Caco-2 (cell line): ENCODE results near the gene UGT1A1. TPM values are rescaled to one million over a fixed set of nuclear protein-coding genes. Genes with fewer than 3 reads are reported as not detected.

ENCODE experiments used
- BruUV-seq: library from RNA; stranded (reverse); fragments of 400-500 nt; replicated peaks from 2 replicates; lab custom pipeline; 2021; lab: Mats Ljungman, UMichigan
- CTCF ChIA-PET: fragments of 300-600 bp; sonication (Branson Sonifier 250); formaldehyde crosslinking; loops from one replicate; lab custom pipeline; 2022; ENCODE audit warnings: antibody characterized with exemption; lab: Charles Lee
- POLR2A ChIA-PET: fragments of 300-600 bp; sonication (Branson Sonifier 250); formaldehyde crosslinking; loops from one replicate; lab custom pipeline; 2022; ENCODE audit warnings: antibody characterized with exemption; lab: Charles Lee
- DNase-seq, 2 experiments: peaks; one replicate each; pipeline versions ENCODE4 v3.0.0 to v3.0.0-alpha.2; 2020 to 2022
- H3K27me3 ChIP-seq: replicated peaks from 2 replicates; pipeline ENCODE4 v1.6.0; 2011; ENCODE audit warnings: low read length; ENCODE audit not compliant: control insufficient read depth, insufficient read depth
- H3K36me3 ChIP-seq: 2 replicates; pipeline ENCODE4 v1.5.1; 2011; ENCODE audit warnings: low read length; ENCODE audit not compliant: control insufficient read depth, insufficient read depth
- H3K4me1 ChIP-seq: fragments of 250-450 bp; sonication (Bioruptor Pico); 2 replicates; pipeline ENCODE4 v1.5.1; 2020; ENCODE audit warnings: mild to moderate bottlenecking
- H3K4me3 ChIP-seq: 2 replicates; pipeline ENCODE4 v1.5.1; 2011; ENCODE audit warnings: low read depth, mild to moderate bottlenecking, control low read depth, low read length
- H3K9me3 ChIP-seq: fragments of 250-450 bp; sonication (Bioruptor Pico); 2 replicates; pipeline ENCODE4 v1.5.1; 2020; ENCODE audit warnings: mild to moderate bottlenecking, moderate library complexity
- H3K27ac Mint-ChIP-seq: one replicate; pipeline ENCODE4 v1.8.0; 2022; ENCODE audit warnings: mixed read lengths; ENCODE audit not compliant: unreplicated experiment
- H3K27me3 Mint-ChIP-seq: one replicate; pipeline ENCODE4 v1.8.0; 2022; ENCODE audit warnings: mixed read lengths; ENCODE audit not compliant: insufficient read depth, unreplicated experiment
- H3K36me3 Mint-ChIP-seq: one replicate; pipeline ENCODE4 v1.8.0; 2022; ENCODE audit warnings: mild to moderate bottlenecking, mixed read lengths; ENCODE audit not compliant: insufficient read depth, unreplicated experiment
- H3K4me1 Mint-ChIP-seq: one replicate; pipeline ENCODE4 v1.8.0; 2022; ENCODE audit warnings: low read depth, mixed read lengths; ENCODE audit not compliant: unreplicated experiment
- H3K4me3 Mint-ChIP-seq: one replicate; pipeline ENCODE4 v1.8.0; 2022; ENCODE audit warnings: mild to moderate bottlenecking, moderate library complexity, mixed read lengths; ENCODE audit not compliant: unreplicated experiment
- H3K9me3 Mint-ChIP-seq: one replicate; pipeline ENCODE4 v1.8.0; 2022; ENCODE audit warnings: mixed read lengths; ENCODE audit not compliant: unreplicated experiment
- CTCF ChIP-seq, 2 experiments: fragments of 200-600 bp in 1 of 2; IDR thresholded peaks; 1 replicate in 1 of 2; 2 replicates in 1 of 2; pipeline versions ENCODE4 v1.5.1 to v1.8.0; 2011 to 2022; ENCODE audit warnings: antibody characterized with exemption in 1 of 2, control low read depth in 1 of 2, inconsistent platforms in 1 of 2, low read depth in 1 of 2, low read length in 1 of 2, mild to moderate bottlenecking in 1 of 2, moderate library complexity in 1 of 2; ENCODE audit not compliant: insufficient read depth in 1 of 2, severe bottlenecking in 1 of 2, unreplicated experiment in 1 of 2
- intact Hi-C: fragments of 100-400 bp; cut with micrococcal nuclease; formaldehyde crosslinking; loops from one replicate; pipeline ENCODE4 v1.10.0; 2022; ENCODE audit not compliant: unreplicated experiment
- total RNA-seq: library from RNA; stranded (reverse); gene quantifications from 2 replicates; pipeline ENCODE4 v1.2.3, GENCODE V29; 2022

The UGT1A1 gene
- total RNA-seq, 1 experiment from 2014 or later, result 3.0 TPM

DNA sequence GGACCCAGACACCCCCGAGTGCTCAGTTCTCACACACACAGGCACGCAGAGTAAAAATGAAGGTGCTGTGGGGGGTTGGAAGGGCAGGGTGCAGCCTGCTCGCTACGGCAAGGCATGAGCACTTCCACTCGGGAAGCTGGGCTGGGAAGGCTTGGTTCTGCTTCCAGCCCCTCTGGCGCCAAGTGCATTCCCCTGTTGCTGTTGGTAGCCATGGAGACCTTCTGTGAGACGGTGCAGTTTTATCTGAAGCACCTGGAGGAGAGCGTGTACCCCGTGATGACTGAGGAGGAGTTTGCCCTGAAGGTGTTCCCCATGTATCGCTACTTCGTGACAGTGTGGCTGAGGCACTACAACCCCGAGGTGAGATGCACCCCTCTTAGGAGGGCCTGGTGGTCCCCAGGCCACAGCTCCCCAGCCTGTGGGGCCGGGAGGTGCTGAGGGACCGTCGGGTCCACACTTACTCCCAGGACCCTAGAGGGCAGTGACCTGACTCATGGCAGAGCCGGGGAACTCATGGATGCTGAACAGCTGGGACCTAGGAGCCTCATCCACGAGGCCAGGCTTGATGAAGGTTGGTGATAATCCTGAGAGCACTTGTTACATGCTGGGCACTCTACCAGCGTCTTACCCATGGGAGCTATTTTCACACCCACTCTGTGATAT is 33.5 kb downstream of the UGT1A1 start:
- CTCF ChIA-PET, result no interaction called here
- BruUV-seq, result no TSS peak

GRCh38 chr2:233794128-233794658 is 34.1 kb downstream of the UGT1A1 start:
- H3K36me3 Mint-ChIP-seq, result no peaks in the 10 kb centered on the region
- CTCF ChIA-PET, result no interaction called here

More for the DNA sequence above, 33.5 kb downstream of the UGT1A1 start:
- Mint-ChIP-seq H3K27ac (no peak overlapping the region), H3K9me3 (no peaks in the 10 kb centered on the region), H3K4me3 (no peak overlapping the region), H3K27me3 (no peaks in the 10 kb centered on the region), H3K36me3 (no peaks in the 10 kb centered on the region), H3K4me1 (no peaks in the 10 kb centered on the region)
- no peak for DNase-seq
- Histone ChIP-seq H3K36me3 (no peaks in the 10 kb centered on the region), H3K4me1 (no peaks in the 10 kb centered on the region), H3K9me3 (no peaks in the 10 kb centered on the region), H3K4me3 (no peak overlapping the region), H3K27me3 (no peaks in the 10 kb centered on the region)
- TF ChIP-seq CTCF (IDR thresholded peaks at IDR 0.05; ENCODE audit: insufficient read depth in 1 of 2, low read depth in 1 of 2, low read length in 1 of 2, severe bottlenecking in 1 of 2, unreplicated experiment in 1 of 2), result no peak
- POLR2A ChIA-PET, result no interaction called here
- intact Hi-C loops, result no loop called here

DNA sequence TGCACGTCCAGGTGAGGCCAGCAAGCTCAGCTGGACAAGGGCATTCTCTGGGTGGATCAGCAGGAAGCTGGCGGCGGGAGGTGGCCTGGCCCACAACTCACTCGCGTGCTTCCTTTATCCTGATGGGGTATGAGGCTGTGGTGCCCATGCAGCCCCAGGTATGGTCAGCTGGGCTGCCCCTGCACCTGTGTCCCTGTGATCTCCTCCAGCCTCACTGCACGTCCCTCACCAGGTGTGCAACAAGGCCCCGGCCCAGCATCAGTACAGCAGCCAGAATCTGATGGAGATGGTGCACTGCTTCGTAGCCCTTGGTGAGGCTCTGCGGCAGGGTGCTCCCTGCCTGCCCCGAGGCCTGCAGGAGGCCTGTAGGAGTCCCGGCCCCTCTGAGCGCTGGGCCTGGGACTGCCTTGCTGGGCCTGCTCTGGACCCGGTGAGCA is 35.7 kb downstream of the UGT1A1 start:
- POLR2A ChIA-PET, result no interaction called here
- Histone ChIP-seq H3K9me3 (no peaks in the 10 kb centered on the region), H3K27me3 (no peaks in the 10 kb centered on the region), H3K4me3 (no peak overlapping the region), H3K36me3 (no peaks in the 10 kb centered on the region), H3K4me1 (no peaks in the 10 kb centered on the region)
- Mint-ChIP-seq H3K4me1 (no peaks in the 10 kb centered on the region), H3K27ac (no peak overlapping the region), H3K27me3 (no peaks in the 10 kb centered on the region), H3K4me3 (no peak overlapping the region), H3K36me3 (no peaks in the 10 kb centered on the region), H3K9me3 (no peaks in the 10 kb centered on the region)
- intact Hi-C loops, result no loop called here
- BruUV-seq, result no TSS peak
- no peak for DNase-seq
- TF ChIP-seq CTCF (IDR thresholded peaks at IDR 0.05; ENCODE audit: insufficient read depth in 1 of 2, low read depth in 1 of 2, low read length in 1 of 2, severe bottlenecking in 1 of 2, unreplicated experiment in 1 of 2), result no peak
- CTCF ChIA-PET, result no interaction called here

More at GRCh38 chr2:233794128-233794658, 34.1 kb downstream of the UGT1A1 start:
- TF ChIP-seq CTCF (IDR thresholded peaks at IDR 0.05; ENCODE audit: insufficient read depth in 1 of 2, low read depth in 1 of 2, low read length in 1 of 2, severe bottlenecking in 1 of 2, unreplicated experiment in 1 of 2), result no peak
- no peaks in the 10 kb centered on the region for H3K4me1 ChIP-seq
- no peak for DNase-seq
- H3K9me3 ChIP-seq, result no peaks in the 10 kb centered on the region
- no peak overlapping the region for H3K4me3 ChIP-seq
- intact Hi-C loops, result no loop called here
- no peaks in the 10 kb centered on the region for H3K27me3 ChIP-seq
- POLR2A ChIA-PET, result no interaction called here
- Mint-ChIP-seq H3K27ac (no peak overlapping the region), H3K4me3 (no peak overlapping the region), H3K9me3 (no peaks in the 10 kb centered on the region), H3K4me1 (no peaks in the 10 kb centered on the region), H3K27me3 (no peaks in the 10 kb centered on the region)
- BruUV-seq, result no TSS peak
- no peaks in the 10 kb centered on the region for H3K36me3 ChIP-seq
